ENCODE measurements around the gene MPP3. TPM values are rescaled to one million over a fixed set of nuclear protein-coding genes. Genes with fewer than 3 reads are reported as not detected.
"Not testable (repeated sequence)": the region's sequence is repeated elsewhere in the genome, so short reads cannot be mapped to it uniquely, and the experiment has no call there.

The MPP3 gene, protein sequence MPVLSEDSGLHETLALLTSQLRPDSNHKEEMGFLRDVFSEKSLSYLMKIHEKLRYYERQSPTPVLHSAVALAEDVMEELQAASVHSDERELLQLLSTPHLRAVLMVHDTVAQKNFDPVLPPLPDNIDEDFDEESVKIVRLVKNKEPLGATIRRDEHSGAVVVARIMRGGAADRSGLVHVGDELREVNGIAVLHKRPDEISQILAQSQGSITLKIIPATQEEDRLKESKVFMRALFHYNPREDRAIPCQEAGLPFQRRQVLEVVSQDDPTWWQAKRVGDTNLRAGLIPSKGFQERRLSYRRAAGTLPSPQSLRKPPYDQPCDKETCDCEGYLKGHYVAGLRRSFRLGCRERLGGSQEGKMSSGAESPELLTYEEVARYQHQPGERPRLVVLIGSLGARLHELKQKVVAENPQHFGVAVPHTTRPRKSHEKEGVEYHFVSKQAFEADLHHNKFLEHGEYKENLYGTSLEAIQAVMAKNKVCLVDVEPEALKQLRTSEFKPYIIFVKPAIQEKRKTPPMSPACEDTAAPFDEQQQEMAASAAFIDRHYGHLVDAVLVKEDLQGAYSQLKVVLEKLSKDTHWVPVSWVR
- 36.7 TPM for total RNA-seq

DNA sequence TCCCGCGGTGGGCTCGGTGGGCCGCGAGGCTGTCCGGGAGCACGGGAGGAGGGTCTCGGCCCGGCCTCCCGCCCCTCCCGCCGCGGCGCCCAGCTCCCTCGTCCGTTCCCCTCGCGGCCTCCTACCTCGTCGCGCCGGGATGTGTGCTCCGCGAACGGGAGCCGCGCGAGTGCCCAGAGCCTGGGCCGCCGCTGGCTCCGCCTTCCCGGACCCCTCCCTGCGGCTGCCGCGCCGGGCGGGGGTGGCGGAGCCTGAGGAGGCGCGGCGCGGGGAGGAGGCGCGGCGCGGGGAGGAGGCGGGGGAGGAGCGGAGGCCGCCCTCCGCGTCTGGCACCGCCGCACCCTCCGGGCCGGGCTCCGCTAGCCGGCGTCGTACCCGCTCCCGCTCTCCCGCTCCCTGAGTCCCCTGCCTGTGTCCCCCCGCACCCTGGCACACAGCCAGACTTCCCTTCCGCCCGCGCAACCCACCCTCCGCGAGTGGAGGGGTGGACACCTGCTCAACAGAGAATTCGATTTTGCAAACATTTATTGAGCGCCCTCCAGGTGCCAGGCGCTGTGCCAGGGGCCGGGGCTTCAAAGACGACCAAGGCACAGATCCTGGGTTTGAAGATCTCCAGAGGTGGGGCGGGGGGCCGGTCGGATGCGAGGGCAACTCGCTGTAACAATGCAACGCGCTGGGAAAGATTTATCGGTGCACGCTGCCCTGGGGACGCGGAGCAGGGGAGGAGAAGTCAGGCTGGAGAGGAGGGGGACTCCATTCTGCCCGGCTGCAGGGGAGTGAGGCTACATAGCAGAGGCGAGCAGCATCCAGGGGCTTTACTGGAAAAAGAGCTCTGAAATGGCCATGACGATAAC lies at the start of gene MPP3:
MPP3 (minus strand) TSS at position 171 of the 854 bp plus-strand sequence. CDS start 1,240 bp downstream, outside the sequence.
- FAIRE-seq (no peak), DNase-seq (ENCODE audit: low spot score in 2 of 2) (peak; percentile 87 to 93)

DNA sequence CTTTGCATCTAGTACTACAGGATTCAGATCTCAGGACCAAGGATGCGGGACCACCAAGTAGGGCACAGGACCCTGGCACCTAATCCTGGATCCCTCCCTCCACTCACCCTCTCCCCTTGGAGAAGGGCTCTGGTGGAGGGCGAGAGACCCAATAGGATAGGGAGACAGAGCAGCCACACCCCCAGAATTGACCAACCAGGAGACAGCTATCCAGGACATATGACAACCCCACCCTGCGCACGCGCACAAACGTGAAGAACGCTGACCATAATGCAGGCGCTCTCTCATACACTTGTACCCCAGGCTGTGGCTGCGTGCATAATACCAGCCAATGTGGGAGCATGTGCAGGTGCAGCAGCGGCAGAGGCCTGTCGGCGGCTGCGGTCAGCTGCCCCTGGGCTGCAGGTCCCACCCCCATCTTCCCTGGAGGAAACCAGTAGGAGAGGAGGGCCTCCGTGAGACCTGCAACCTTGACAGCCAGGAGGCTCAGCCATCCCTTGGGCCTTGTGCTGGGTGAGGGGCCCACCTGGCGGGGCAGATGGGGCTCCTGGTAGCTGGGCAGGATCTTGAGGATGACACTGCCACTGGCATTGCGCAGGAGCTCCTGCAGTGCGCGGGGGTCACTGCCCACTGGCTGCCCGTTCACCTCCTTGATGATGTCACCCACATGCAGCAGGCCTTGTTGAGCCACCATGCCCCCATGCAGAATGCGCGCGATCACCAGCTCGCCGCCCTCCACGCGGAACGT lies 49.0 kb upstream of the MPP3 start:
- no peak for DNase-seq (ENCODE audit: low spot score in 2 of 2)
- no peak for FAIRE-seq

DNA sequence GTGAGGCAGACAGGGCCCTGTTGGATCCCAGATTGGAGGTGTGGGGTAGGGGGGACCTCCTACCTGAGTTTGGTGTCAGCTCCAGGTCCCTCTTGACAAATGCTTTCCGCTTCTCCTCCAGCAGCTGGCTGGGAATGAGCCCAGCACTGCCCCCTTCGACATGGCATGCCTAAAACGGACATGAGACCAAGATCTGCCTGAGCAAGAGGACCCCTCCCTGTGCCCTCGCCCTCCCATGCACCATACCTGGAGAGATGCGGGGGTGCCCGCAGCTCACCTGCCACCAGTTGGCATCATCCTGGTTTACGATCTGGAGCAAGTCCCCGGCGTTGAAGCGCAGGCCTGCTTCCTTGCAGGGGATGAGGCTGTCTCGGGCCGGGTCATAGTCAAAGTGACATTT lies 48.2 kb upstream of the MPP3 start:
- no peak for DNase-seq (ENCODE audit: low spot score in 2 of 2)
- FAIRE-seq = no peak

DNA sequence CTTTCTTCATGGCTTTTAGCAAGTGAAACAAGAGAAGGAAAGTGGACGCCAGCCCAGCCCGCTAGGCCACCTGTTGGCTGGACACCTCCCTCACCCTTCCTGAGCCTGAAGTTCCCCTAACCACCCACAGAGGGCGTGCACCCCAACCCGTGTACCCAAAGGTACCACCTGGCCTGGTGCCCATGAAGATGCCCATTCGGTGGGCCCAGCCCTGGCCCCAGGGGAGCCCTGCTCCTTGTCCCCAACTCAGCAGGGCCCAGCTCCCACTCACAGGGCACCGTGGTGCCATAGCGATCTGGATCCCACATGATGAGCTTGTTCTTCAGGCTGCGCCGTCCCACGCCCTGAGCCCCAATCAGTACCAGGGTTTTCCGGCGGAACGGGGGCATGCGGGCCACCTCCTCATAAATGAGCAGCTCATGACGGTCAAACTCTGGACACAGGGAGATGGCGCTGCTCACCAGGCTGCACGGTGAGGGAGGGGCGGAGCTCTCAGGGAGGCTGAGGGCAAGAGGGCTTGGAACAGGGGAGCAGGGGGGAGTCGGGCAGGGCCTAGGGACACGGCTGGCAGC lies 47.6 kb upstream of the MPP3 start:
- DNase-seq (ENCODE audit: low spot score in 2 of 2) = peak in 1 of 2 donors; percentile 55
- no peak for FAIRE-seq

DNA sequence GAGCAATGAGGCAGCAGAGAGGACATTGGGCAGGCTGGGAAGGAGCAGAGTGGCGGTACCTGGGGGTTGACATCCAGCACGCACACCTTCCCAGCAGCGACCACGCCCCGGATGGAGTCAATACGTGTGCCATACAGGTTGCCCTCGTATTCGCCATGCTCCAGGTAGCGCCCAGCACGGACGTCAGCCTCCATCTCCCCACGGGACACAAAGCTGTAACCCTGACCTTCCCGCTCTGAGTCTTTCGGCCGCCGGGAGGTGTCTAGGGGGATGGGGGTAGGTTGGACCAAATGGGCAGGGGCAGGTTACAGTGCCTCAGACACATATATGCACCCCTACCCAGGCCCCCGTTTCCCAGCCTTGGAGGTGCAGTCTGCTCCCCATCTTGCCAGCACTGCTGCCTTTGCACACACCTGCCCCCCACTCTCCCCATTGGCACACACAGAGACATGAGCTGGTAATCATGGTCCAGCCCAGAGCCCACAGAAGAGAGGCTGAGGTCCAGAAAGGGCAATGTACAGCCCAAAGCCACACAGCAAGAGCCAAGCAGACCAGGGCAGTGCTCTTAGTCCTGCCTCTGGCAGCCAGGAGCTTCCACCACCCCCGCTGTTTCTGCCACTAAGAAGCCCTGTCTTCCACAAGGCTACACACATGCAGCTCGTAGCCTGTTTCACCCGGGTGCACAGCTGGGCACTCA lies 46.9 kb upstream of the MPP3 start:
- no peak for FAIRE-seq

DNA sequence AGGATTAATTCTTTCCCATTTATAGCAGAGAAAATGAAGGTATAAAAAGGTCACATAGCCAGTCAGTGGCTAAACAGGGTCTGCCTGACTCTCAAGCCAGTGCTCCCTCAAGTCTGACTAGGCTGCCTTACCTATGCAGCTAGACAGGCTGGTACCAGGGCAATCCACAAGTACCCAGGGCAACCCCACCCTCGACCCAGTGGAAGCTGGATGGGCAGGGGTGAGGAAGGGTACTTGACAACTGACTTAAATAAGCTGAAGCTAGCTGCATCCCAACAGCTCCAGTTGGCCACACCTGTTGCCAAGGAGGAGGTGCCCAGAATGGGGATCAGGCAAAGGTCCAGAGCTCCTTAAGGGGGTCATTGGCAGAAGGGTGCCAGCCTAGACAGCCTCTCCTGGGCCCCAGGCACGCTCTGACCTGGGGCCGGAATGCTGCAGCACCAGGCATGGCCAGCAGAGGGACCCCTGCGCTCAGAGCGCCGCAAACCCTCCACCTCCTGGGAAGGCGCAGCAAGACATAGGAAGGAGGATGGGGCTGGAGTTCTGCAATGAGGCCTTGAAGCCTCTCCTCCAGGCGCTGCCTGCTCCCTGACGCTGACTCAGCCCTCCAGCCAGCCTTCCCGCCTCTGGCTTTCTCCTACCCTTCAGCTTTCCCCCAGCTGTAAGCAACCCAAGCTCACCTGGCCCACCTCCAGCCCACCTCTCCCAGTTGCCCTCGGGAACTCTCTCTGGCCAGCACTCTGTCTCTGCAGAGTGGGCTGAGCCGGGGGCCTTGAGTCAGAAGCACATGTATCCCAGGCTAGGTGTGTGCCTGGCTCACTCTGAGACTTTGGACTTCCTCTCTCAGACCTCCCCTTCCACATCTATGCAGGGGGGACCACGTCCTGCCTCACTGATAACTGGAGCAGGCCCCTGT lies 45.6 kb upstream of the MPP3 start:
- DNase-seq (ENCODE audit: low spot score in 2 of 2) (peak; percentile 56 to 85), FAIRE-seq (no peak)

More for the DNA sequence above, 46.9 kb upstream of the MPP3 start:
- no peak for DNase-seq (ENCODE audit: low spot score in 2 of 2)

DNA sequence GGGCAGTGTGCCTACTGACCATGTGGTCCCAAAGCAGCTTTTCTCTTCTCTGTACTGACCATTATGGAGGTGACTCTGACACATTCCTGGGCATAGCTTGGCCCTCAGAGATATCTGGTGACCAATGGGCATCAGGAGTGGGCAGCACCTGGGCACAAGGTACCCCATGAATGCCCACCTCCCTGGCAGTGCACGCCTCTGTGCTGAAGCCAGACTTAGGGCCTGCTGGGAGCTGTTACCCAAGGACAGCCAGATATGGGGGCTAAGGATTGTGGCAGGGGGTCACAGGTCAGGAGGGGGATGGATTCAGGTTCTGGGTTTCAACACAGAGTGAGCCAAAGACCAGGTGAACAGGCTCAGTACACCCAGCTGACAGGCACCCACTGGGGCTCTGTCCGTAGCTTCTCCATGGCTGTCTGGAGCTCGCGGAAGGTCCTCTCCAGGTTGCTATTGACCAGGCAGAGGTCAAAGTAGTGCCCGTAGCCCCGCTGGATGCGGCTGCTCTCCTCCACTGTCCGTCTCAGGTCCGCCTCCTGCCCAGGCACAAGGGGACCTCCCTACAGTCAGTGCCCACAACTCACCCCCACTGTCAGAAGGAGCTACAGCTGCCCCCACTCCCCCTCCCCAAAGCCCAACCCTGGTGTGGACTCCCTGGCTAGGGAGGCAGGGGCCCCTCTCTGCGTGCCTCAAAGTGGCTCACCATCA lies 44.7 kb upstream of the MPP3 start:
- DNase-seq (ENCODE audit: low spot score in 2 of 2) (no peak), FAIRE-seq (no peak)

DNA sequence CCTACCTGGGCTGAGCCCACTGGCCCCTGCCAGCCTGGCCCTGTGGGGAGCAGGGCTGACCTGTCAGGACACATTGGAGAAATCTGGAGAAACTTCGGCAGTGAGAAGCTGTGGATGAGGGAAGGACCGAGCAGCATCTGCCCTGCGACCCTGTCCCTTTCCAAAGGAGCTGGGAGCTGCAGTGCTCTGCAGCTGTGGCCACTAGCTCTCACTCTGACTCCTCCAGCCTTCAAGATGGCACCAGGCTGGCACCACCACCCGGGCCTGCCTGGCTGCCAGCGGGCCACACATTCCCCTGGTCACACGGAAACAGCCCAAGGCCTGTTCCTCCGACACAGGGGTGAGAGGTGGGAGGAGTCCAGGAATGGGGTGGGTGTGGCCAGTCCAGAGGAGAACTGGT lies 44.1 kb upstream of the MPP3 start:
- FAIRE-seq = no peak
- DNase-seq (ENCODE audit: low spot score in 2 of 2) = no peak

DNA sequence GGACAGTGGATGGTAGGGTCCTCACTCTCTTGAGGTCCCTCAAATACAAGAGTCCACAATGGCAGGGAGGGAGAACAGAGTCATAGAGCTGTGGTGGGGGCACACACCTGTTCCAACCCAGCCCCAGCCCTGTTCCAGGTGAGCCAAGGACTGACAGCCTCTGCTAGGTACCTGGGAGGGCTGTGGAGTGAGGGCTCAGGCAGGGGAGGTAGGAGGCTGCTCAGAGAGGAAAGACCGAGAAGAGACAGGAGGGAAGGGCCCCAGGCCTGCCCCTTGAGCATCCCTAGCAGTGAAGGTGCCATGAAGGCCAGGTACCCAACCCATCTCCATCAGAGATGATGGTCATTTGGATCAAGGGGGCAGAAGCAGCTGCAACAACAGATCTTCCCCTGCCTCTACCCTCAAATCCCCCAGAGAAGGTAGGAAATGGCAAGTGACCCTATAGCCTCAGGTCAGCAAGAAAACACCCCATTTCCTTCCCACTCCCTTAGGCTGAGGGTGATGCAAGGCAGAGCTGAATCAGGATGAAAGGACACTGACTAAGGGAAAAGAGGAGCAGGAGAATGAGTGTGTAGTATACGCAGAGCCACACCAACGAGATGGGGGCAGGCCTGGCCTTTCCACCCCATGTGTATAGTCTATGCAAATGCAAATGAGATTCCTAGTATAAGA lies 42.7 kb upstream of the MPP3 start:
- FAIRE-seq (no peak), DNase-seq (ENCODE audit: low spot score in 2 of 2) (no peak)

DNA sequence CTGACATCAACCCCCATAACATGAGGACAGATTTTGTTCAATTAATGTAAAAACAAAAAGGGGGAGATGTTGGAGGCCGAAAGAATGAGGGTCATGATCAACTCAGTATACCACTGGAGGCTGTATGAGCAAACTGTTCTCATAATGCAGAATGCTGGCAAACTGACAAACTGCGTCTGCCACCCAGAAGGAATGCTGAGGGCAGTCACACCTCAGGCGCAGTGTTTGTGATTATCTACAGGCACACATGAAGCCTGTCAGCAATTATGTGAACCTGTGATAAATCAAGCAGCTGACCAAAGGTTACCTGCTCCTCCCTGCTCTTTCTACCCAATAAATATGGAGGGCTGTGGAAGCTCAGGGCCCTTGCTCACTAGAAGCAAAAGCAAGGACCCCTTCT lies 41.3 kb upstream of the MPP3 start:
- DNase-seq (ENCODE audit: low spot score in 2 of 2) = no peak
- FAIRE-seq = no peak

DNA sequence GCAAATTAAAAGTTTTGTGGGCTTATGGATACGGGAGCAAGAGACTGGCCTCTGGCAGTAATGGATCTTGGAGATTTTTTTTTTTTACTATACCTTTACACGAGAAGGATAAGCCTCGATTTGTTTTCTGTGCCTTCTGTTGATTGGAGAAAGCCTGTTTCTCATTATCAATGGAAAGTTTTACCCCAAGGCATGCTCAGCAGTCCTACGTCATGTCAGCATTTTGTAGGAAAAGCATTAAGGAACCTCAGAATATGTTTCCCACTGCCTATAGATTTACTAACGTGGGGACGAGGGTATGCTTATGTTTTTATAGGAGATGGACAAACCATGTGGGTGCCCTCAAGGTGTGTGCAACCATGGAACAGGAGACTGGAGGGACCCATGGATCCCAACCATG lies 40.9 kb upstream of the MPP3 start:
- DNase-seq (ENCODE audit: low spot score in 2 of 2) (no peak), FAIRE-seq (no peak)

DNA sequence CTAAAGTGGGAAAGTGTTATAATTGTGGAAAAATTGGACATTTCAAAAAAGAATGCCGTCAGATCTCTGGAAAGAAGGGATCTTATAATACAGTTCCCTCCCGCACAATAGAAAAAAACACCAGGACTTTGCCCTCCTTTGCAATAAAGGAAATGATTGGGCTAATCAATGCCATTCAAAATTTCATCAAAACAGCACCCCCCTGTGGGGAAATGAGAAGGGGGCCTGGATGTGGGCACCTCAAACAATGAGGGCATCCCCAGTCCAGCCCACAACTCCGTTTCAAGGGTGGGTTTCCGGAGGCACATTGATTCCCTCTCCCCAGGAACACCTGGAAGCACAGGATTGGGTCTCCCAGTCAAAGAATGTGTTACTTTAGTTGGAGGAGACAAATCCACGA lies 40.1 kb upstream of the MPP3 start:
- DNase-seq (ENCODE audit: low spot score in 2 of 2) (no peak), FAIRE-seq (no peak)

DNA sequence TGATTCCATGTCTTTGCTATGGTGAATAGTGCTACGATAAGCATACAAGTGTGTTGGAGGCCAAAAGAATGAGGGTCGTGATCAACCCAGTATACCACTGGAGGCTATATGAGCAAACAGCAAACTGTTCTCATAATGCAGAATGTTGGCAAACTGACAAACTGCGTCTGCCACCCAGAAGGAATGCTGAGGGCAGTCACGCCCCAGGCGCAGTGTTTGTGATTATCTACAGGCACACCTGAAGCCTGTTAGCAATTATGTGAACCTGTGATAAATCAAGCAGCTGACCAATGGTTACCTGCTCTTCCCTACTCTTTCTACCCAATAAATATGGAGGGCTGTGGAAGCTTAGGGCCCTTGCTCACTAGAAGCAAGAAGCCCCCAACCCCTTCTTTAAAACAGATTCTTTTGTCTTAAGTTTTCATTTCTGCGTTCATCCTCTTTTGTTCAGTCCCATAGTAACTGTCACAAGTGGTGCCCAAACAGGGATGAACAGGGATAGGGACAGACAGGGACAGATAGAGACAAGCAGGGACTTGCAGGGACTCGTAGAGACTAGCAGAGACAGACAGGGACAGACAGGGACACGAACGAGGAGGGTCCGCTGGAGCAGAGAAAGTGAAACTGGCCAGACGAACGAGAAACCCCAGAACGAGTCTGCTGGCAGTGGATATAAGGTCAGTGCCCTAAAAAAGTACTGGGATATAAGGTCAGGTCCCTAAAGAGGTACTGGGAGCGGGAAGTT lies 39.2 kb upstream of the MPP3 start:
- FAIRE-seq (no peak), DNase-seq (ENCODE audit: low spot score in 2 of 2) (no peak)

DNA sequence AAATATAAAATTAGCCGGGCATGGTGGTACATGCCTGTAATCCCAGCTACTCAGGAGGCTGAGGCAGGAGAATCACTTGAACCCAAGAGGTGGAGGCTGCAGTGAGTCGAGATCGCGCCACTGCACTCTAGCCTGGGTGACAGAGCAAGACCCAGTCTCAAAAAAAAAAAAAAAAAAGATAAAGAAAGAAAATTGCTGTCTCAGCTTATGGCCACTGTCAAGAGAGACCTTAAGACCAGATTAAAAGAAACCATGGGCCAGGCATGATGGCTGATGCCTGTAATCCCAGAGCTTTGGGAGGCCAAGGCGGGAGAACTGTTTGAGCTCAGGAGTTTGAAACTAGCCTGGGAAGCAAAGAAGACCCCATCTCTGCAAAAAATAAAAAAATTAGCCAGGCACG lies 36.1 kb upstream of the MPP3 start:
- DNase-seq (ENCODE audit: low spot score in 2 of 2); FAIRE-seq: not testable (repeated sequence)

DNA sequence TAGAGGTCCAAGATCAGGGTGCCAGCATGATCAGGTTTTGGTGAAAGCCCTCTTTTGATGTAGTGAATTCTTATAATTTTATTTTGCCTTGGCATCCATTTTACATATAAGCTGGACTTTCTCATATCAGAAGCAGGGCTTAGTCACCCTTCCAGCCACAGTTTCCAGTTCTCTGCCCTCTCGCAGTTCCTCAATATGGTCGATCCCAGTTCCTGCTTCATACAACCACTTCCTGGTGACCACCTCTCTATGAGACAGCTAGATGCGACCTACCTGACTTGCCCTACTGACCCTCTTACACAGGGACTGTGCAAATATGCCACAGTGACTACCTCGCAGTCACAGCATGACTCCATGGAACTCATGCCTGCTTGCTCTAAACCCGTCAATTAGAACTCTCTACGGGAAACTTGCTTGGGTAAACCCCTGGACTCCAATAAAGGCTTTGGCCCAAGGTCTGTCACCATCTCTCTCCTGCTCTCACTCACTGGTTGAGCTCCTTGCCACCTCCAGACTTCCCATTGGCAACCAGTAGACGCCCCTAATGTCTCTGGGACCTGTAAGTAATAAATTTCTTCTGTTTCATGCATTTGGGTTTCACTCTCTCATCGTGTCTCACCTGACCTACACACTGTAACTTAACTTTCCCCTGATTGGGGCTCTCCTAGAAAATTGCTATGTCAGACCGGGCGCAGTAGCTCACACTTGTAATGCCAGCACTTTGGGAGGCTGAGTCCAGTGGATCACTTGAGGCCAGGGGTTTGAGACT lies 35.5 kb upstream of the MPP3 start:
- DNase-seq (ENCODE audit: low spot score in 2 of 2) = no peak
- no peak for FAIRE-seq
